ENCODE data around the gene TTBK2.
"Not testable (repeated sequence)": the region's sequence is repeated elsewhere in the genome, so short reads cannot be mapped to it uniquely, and the experiment has no call there.

TTBK2 gene

GRCh38 chr15:42920519-42921341, at the start of gene TTBK2:
TSS of gene TTBK2 (minus strand) at chr15:42920778. CDS start at chr15:42878617, 42,161 bp downstream.
- peak; percentile 94 for DNase-seq (ENCODE audit: low read depth)

- no peak for DNase-seq (ENCODE audit: low read depth)
Measured at GRCh38 chr15:42964476-42964875, 43.9 kb upstream of the TTBK2 start.

- DNase-seq (ENCODE audit: low read depth), result no peak
Measured at GRCh38 chr15:42955518-42955917, 34.9 kb upstream of the TTBK2 start.

GRCh38 chr15:42954291-42954690, 33.7 kb upstream of the TTBK2 start:
- no peak for DNase-seq (ENCODE audit: low read depth)

- DNase-seq (ENCODE audit: low read depth), result not testable (repeated sequence)
Measured at GRCh38 chr15:42948898-42949297, 28.3 kb upstream of the TTBK2 start.

GRCh38 chr15:42940527-42940926, 19.9 kb upstream of the TTBK2 start:
- no peak for DNase-seq (ENCODE audit: low read depth)

- no peak for DNase-seq (ENCODE audit: low read depth)
Measured at GRCh38 chr15:42939841-42940240, 19.3 kb upstream of the TTBK2 start.

- DNase-seq (ENCODE audit: low read depth), result no peak
Measured at GRCh38 chr15:42937143-42937542, 16.6 kb upstream of the TTBK2 start.

- DNase-seq (ENCODE audit: low read depth), result no peak
Measured at GRCh38 chr15:42933886-42934667, 13.5 kb upstream of the TTBK2 start.

GRCh38 chr15:42932833-42933515, 12.4 kb upstream of the TTBK2 start:
- DNase-seq (ENCODE audit: low read depth), result no peak

GRCh38 chr15:42931702-42932486, 11.3 kb upstream of the TTBK2 start:
- DNase-seq (ENCODE audit: low read depth), result no peak

- no peak for DNase-seq (ENCODE audit: low read depth)
Measured at GRCh38 chr15:42929306-42929848, 8.8 kb upstream of the TTBK2 start.

- DNase-seq (ENCODE audit: low read depth), result peak; percentile 14
Measured at GRCh38 chr15:42921342-42921731, 759 bp upstream of the TTBK2 start.

GRCh38 chr15:42919799-42920518, 619 bp downstream of the TTBK2 start:
- DNase-seq (ENCODE audit: low read depth), result no peak

- DNase-seq (ENCODE audit: low read depth), result no peak
Measured at GRCh38 chr15:42919308-42919707, 1.3 kb downstream of the TTBK2 start.

- DNase-seq (ENCODE audit: low read depth), result no peak
Measured at GRCh38 chr15:42918047-42918446, 2.5 kb downstream of the TTBK2 start.

- DNase-seq (ENCODE audit: low read depth), result no peak
Measured at GRCh38 chr15:42915654-42916315, 4.8 kb downstream of the TTBK2 start.

- DNase-seq (ENCODE audit: low read depth), result no peak
Measured at GRCh38 chr15:42914728-42915497, 5.7 kb downstream of the TTBK2 start.

GRCh38 chr15:42911058-42911592, 9.5 kb downstream of the TTBK2 start:
- no peak for DNase-seq (ENCODE audit: low read depth)
